Hematopoietic multipotent progenitor cell (in vitro differentiated cells): ENCODE results near the gene CFAP126. TPM values are rescaled to one million over a fixed set of nuclear protein-coding genes. Genes with fewer than 3 reads are reported as not detected.
A peak's percentile ranks its signal among the peaks of the same experiment; 100 is the strongest.
"Not testable (repeated sequence)": the region's sequence is repeated elsewhere in the genome, so short reads cannot be mapped to it uniquely, and the experiment has no call there.

Experiments used
- DNase-seq, 3 donors: peaks; one replicate each; pipeline ENCODE4 v3.0.0-alpha.2; 2011 to 2015; ENCODE audit warnings: low read depth in 2 of 3, low spot score in 2 of 3
- total RNA-seq: library from RNA; depleted of rRNA; stranded (reverse); fragments of >200 nt; gene quantifications from one replicate; pipeline ENCODE4 v1.2.3, GENCODE V29; 2012

The CFAP126 gene
- total RNA-seq, 1 donor: 1.3 TPM

DNA sequence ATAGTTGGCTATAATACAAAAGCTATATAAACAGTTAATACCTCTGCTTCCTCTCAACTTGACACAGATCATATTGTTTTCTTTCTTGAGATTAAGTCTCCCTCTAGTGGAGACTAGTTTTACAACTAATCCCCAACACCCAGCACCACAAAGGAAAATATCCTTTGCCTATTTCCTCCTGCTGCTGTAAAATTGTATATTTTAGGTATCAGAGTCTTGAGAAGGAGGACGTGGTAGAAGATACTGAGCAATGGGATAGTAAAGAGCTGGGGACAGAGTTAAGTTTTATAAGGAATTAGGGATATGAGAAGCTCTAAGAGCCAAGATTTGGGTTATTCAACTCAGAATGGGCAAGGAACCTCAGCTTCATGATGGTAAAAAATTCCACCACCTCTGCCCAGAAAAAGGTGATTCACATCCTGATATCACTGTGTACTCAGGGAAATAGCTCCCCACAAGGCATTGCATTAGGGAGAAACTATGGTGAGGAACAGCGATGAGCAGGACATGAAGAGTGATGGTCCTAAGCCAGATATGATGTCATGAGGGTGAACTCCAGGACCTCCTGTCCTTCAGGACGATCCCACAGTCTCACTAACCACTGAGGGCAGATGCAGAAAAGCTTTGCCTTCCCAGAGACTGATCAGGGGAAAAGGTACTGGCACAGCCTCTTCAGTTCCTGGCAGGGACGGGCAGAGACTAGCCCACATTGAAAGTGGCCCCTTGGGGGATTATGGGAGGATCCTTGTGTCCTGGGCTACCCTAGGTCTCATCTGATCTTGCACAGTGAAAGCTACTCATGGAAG is 14.7 kb upstream of the CFAP126 start:
- peak in 2 of 3 donors; percentile 51 to 71 for DNase-seq

DNA sequence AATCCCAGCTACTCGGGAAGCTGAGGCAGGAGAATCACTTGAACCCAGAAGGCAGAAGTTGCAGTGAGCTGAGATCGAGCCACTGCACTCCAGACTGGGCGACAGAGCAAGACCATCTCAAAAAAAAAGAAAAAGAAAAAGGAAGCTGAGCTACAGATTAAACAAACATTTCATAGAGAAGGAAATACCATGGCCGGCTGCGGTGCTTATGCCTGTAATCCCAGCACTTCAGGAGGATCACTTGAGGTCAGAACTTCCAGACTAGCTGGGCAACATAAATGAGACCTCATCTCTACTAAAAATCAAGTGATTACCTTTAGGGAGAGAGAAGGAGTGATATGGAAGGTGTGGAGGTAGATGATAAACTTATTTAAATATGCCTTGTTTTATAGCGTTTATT is 14.0 kb upstream of the CFAP126 start:
- DNase-seq: peak in 1 of 3 donors; percentile 24

GRCh38 chr1:161379071-161379470 is 11.4 kb upstream of the CFAP126 start:
- DNase-seq: no peak

GRCh38 chr1:161378014-161378413 is 10.3 kb upstream of the CFAP126 start:
- no peak for DNase-seq

DNA sequence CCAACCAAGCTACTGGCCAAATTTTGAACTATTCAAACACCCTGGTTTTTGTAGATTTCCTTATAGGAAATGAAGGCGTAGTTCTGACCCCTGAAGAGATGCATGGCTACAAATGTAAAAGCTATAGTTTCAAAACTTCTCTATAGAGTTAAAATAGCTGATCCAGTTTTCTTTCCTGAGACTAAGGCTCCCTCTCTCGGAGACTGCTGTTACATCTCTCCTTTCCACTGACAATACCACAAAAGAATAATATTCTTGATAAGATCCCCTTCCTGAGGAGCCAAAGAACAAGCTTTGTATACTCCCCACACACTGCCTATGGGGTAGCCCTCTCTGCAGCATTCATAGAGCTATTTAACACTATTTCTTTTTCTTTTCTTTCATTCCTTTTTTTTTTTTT is 6.7 kb upstream of the CFAP126 start:
- DNase-seq: peak in 2 of 3 donors; percentile 28 to 59

DNA sequence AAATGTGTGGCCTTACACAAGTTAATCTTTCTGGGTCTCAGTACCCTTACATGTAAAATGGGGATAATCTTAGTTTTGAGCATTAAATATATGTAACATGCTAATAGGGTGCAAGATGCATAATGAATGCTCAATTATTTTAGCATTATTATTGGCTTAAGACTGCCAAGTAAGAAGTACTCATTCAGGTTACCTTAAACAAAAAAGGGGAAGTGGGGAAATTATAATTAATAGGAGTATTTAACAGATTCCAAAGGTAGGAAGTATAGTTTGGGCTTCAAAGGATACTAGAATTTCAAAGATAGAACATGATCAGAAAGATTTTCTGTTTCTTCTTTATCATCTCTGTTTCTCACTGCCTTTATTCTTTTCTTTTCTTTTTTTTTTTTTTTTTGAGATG is 5.8 kb upstream of the CFAP126 start:
- DNase-seq: no peak

GRCh38 chr1:161365207-161365606 is 2.5 kb downstream of the CFAP126 start:
- no peak for DNase-seq

DNA sequence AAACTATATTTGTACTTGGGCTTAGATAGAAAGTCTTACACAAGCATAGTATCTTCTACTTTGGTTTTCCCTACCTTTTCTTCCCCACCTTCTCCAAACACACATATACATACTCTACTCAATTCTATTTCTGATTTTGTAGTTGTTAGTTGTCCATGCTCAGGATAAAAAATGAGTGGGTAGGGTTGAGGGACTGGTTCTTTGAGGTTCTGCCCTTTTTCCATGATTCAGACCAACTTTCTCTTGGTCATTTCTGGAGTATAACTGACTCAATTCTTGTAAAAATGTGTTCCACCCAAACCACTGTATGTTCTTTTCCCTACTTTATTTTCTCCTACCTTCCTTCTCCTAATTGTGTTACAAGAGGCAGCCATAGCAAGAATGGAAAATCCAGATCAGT is 3.3 kb downstream of the CFAP126 start:
- DNase-seq: no peak

GRCh38 chr1:161359291-161359690 is 8.4 kb downstream of the CFAP126 start:
- peak in 2 of 3 donors; percentile 26 to 73 for DNase-seq

- DNase-seq: no peak
Measured at GRCh38 chr1:161357073-161357472, 10.6 kb downstream of the CFAP126 start.

- DNase-seq: peak in 1 of 3 donors; percentile 5
Measured at GRCh38 chr1:161351482-161351881, 16.2 kb downstream of the CFAP126 start.

DNA sequence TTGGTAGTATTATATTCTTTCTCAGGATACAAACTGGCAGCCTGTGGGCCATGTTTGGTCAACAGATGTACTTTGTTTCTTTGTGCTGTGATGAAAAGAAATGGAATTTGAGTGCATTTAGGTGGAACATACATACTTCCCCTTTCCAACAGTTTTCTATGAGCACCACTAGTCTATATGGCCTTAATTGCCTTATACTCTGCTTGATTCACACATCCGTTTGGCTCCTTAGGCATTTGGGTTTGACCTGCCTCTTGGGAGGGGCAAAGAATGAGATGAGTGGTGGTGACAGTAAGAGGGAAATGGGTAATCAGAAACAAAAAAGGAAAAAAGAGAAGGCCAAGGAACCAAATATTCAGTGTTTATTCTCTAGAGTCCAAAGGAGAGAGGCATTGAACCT is 17.0 kb downstream of the CFAP126 start:
- DNase-seq: no peak

DNA sequence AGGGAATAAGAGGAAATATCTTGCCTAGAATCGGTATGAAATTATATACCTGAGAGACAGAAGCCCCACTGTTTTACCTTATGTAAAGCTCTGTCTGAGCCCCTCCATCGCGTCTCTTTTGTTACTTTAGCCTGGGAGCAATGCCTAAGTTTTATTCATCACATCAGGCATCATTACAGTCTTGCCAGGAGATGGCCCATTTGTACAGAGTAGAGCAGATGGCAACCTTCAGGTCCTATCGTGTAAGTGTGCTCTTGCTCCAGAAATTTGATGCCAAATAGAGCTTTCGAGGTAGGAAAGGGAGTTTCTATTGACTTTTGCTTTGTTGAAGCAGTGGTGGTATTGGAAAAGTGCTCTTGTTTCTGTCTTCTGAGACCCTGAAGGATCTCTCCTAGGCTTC is 24.9 kb downstream of the CFAP126 start:
- no peak for DNase-seq

DNA sequence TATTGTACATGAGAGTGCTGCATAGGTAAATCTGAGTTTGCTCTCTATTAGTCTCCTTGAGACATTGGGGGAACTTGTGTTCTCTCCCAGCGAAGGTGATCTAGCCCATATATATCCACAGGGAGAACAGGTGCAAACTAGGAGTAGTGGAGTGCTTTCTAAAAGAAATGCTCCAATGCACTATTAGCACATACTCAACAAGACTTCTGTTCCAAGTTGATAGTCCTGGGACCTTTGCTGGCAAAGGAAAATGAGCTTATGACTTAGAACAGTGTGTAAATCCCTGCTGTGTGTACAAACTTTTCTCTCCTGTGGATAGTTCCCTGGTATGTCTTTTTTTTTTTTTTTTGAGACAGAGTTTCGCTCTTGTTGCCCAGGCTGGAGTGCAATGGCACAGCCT is 25.5 kb downstream of the CFAP126 start:
- DNase-seq: no peak

DNA sequence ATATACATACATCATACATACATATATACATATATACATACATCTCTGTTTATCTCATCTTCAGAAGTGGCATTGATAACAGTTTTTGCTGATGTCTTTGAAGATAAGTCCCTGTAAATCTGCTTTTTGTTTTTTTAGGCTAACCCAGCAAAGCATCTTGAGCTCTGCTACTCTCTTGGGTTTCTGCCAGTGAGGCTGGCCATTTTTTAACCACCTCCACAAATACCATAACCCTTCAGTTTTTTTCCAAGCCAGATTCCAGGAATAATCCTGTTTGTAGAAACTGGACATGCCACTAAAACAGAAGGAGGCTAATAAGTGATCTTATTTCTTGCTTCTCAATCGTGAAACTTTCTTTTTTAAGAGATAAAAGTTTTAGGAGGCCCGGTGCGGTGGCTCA is 31.9 kb downstream of the CFAP126 start:
- no peak for DNase-seq

DNA sequence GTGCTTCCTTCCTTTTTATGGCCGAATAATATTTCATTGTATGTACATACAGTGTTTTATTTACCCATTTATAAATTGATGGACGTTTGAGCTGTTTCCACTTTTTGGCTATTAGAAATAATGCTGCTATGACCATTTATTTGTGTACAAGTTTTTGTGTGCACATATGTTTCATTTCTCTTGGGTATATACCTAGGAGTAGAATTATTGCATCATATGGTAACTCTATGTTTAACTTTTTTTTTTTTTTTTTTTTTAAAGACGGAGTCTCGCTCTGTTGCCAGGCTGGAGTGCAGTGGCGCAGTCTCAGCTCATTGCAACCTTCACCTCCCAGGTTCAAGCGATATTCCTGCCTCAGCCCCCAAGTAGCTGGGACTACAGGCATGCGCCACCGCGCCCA is 34.5 kb downstream of the CFAP126 start:
- no peak for DNase-seq

DNA sequence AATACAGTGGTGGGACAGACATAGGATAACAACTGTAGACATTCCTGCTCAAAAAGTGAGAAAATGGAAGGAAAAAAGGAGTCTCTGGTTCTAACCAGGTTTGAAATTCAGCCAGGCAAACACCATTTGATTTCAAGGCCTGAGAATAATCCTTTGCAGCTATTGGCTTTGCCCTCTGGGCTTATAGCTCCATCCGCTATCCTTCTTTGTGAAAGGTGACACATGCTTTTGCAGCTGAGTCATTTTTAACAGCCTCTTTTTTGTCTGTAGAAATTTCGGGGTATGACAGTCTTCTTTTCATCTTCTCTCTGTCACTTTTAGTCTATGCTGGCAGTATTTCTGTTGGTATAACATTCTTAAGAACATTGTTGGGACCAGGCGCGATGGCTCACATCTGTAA is 37.3 kb downstream of the CFAP126 start:
- no peak for DNase-seq

DNA sequence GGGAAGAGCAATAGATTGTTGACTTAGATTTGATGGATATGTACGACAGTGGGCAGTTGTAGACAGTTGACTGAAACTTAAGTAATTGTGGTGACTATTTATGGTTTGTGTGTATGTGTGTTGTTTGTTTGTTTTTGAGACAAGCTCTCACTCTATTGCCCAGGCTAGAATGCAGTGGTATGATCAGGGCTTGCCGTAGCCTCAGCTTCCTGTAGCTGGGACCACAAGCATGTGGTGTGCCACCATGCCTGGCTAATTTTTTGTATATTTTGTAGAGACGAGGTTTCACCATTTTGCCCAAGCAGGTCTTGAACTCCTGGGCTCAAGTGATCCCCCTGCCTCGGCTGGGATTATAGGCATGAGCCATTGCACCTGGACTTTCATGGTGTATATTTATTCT is 43.7 kb downstream of the CFAP126 start:
- DNase-seq: peak in 1 of 3 donors; percentile 23

DNA sequence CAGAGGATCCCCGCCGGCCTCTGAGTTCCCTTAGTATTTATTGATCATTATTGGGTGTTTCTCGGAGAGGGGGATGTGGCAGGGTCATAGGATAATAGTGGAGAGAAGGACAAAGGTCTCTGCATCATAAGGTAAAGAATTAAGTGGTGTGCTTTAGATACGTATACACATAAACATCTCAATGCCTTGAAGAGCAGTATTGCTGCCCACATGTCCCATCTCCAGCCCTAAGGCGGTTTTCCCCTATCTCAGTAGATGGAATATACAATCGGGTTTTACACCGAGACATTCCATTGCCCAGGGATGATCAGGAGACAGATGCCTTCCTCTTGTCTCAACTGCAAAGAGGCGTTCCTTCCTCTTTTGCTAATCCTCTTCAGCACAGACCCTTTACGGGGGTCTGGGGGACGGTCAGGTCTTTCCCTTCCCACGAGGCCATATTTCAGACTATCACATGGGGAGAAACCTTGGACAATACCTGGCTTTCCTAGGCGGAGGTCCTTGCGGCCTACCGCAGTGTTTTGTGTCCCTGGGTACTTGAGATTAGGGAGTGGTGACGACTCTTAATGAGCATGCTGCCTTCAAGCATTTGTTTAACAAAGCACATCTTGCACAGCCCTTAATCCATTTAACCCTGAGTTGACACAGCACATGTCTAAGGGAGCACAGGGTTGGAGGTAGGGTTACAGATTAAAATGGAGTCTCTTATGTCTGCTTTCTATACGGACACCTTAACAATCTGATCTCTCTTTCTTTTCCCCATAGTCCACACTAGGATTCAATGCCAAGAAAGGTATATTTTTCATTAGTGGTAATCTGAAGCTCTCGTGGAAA is 51.6 kb downstream of the CFAP126 start:
- not testable (repeated sequence) for DNase-seq
